GM12891 (cell line): ENCODE measurements around the gene KIF19.

Experiments used
- PAX5 ChIP-seq: IDR thresholded peaks from 2 replicates; pipeline ENCODE4 v1.6.1; 2011; ENCODE audit warnings: low read length, moderate library complexity, mild to moderate bottlenecking; ENCODE audit not compliant: insufficient read depth, severe bottlenecking
- POLR2A ChIP-seq: IDR thresholded peaks from 2 replicates; pipeline ENCODE4 v1.6.1; 2011; ENCODE audit warnings: low read depth, low read length, control low read depth
- POLR2AphosphoS5 ChIP-seq: IDR thresholded peaks from 2 replicates; pipeline ENCODE4 v1.6.1; 2011; ENCODE audit warnings: low read depth, low read length, control low read depth
- POU2F2 ChIP-seq: IDR thresholded peaks from 2 replicates; pipeline ENCODE4 v1.6.1; 2011; ENCODE audit warnings: low read depth, mild to moderate bottlenecking, control low read depth, low read length, moderate library complexity
- SPI1 ChIP-seq: IDR thresholded peaks from 2 replicates; pipeline ENCODE4 v1.6.1; 2011; ENCODE audit warnings: low read depth, low read length, control low read depth
- TAF1 ChIP-seq: IDR thresholded peaks from 2 replicates; pipeline ENCODE4 v1.6.1; 2011; ENCODE audit warnings: low read depth, low read length, control low read depth

- no peak for TF ChIP-seq PAX5
- TF ChIP-seq POLR2A, result no peak
- TF ChIP-seq POLR2AphosphoS5, result no peak
- no peak for TF ChIP-seq TAF1
- no peak for TF ChIP-seq SPI1
- no peak for TF ChIP-seq POU2F2
These were observed 30.1 kb upstream of the KIF19 start for GRCh38 chr17:74295625-74296547.
